Natural killer cell (primary cell): ENCODE data around the gene CCDC8. TPM values are rescaled to one million over a fixed set of nuclear protein-coding genes. Genes with fewer than 3 reads are reported as not detected.

Experiments used
- ATAC-seq, 3 donors: fragments of 150-1000 bp in 2 of 3; fragments of 200-7000 bp in 1 of 3; cut with Tn5 transposase; 1 replicate in 1 of 3; 2 replicates in 2 of 3; pipeline ENCODE4 v1.10.0; 2021; ENCODE audit warnings: mild to moderate bottlenecking in 2 of 3, moderate library complexity in 2 of 3
- DNase-seq, 2 donors: peaks; one replicate each; pipeline versions ENCODE4 v3.0.0 to v3.0.0-alpha.2; 2013 to 2021; ENCODE audit warnings: mixed read lengths in 1 of 2
- H3K27ac ChIP-seq: one replicate; pipeline ENCODE4 v1.5.1; 2013; ENCODE audit warnings: mild to moderate bottlenecking, low read length
- H3K27me3 ChIP-seq: one replicate; pipeline ENCODE4 v1.6.1; 2013; ENCODE audit warnings: low read length; ENCODE audit not compliant: control insufficient read depth, insufficient read depth
- H3K36me3 ChIP-seq: one replicate; pipeline ENCODE4 v1.6.1; 2013; ENCODE audit warnings: low read length; ENCODE audit not compliant: control insufficient read depth, insufficient read depth
- H3K4me1 ChIP-seq: one replicate; pipeline ENCODE4 v1.6.1; 2013; ENCODE audit warnings: low read length; ENCODE audit not compliant: control insufficient read depth, insufficient read depth
- H3K4me3 ChIP-seq: one replicate; pipeline ENCODE4 v1.5.1; 2013; ENCODE audit warnings: low read length
- H3K9me3 ChIP-seq: one replicate; pipeline ENCODE4 v1.6.1; 2013; ENCODE audit warnings: low read length; ENCODE audit not compliant: control insufficient read depth, insufficient read depth
- H3K27ac Mint-ChIP-seq, 2 donors: one replicate each; pipeline ENCODE4 v1.8.0; 2022; ENCODE audit warnings: mild to moderate bottlenecking in 2 of 2, mixed read lengths in 2 of 2, moderate library complexity in 1 of 2
- H3K27me3 Mint-ChIP-seq, 2 donors: one replicate each; pipeline ENCODE4 v1.8.0; 2022; ENCODE audit warnings: low read depth in 2 of 2, mixed read lengths in 2 of 2
- H3K36me3 Mint-ChIP-seq: one replicate; pipeline ENCODE4 v1.8.0; 2022; ENCODE audit warnings: mixed read lengths
- H3K4me1 Mint-ChIP-seq, 2 donors: one replicate each; pipeline ENCODE4 v1.8.0; 2022; ENCODE audit warnings: mixed read lengths in 2 of 2
- H3K4me3 Mint-ChIP-seq: one replicate; pipeline ENCODE4 v1.8.0; 2022; ENCODE audit warnings: mild to moderate bottlenecking, moderate library complexity, mixed read lengths
- H3K9me3 Mint-ChIP-seq, 2 donors: one replicate each; pipeline ENCODE4 v1.8.0; 2022; ENCODE audit warnings: mixed read lengths in 2 of 2
- CTCF ChIP-seq: fragments of 200-600 bp; IDR thresholded peaks from one replicate; pipeline ENCODE4 v1.8.0; 2022; ENCODE audit warnings: antibody characterized with exemption
- WGBS: methylation state at CpG from one replicate; pipeline ENCODE4 v1.1.7; 2013; ENCODE audit warnings: missing lambda C conversion rate; ENCODE audit not compliant: insufficient coverage; 5-methylcytosine and 5-hydroxymethylcytosine counted together
- intact Hi-C: fragments of 100-400 bp; cut with micrococcal nuclease; formaldehyde crosslinking; loops from one replicate; pipeline ENCODE4 v1.14.2; 2022
- total RNA-seq, 4 donors: library from RNA; stranded (reverse); fragments of 120-200 nt in 1 of 4; gene quantifications; one replicate each; pipeline versions ENCODE4 v1.2.3 to v1.2.4, GENCODE V29; 2013 to 2022

The CCDC8 gene
- total RNA-seq, 3 donors from 2014 or later (not counting 1 experiment from before 2014, with no cell fraction given), result not detected

DNA sequence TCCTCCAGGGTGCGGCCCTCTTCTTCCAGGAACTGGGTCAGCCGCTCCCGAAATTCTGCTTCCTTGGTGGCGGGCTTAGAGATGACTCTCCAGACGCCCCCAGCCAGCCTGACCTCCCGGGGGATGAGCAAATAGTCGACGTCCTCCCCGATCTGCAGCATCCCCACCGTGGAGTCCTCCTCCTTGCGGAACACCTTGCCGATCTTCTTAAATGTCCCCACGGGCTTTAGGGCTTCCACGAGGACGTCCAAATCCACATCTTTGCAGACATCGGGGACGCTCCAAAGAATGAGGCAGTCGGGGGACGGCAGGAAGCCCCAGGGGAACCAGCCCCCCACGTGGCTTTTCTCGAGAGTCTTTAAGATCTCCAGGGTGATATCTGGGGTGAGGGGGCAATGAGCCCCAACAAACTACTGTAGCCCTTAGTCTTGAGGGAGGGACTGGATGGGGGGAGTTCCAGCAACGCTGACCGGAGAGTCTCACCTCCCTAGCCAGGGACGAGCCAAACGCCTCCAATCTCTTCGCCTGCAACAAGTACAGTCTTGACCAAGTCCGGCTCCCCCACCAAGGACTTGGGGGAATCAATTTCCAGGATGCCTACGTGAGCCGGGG lies 608 bp downstream of the CCDC8 start:
- peaks cover 42% of the 10 kb centered on the region for H3K27me3 ChIP-seq
- H3K27ac ChIP-seq, result no peak overlapping the region
- no peak overlapping the region for H3K4me3 Mint-ChIP-seq
- H3K27ac Mint-ChIP-seq, result no peak overlapping the region
- peaks cover 39 to 61% of the 10 kb centered on the region in 2 donors for H3K27me3 Mint-ChIP-seq
- no peaks in the 10 kb centered on the region for H3K4me1 Mint-ChIP-seq
- H3K9me3 ChIP-seq, result no peaks in the 10 kb centered on the region
- WGBS, result 19% methylated on average over 29 of the region's 29 CpGs
- no peaks in the 10 kb centered on the region for H3K36me3 ChIP-seq
- no peaks in the 10 kb centered on the region for H3K4me1 ChIP-seq
- H3K9me3 Mint-ChIP-seq, result no peaks in the 10 kb centered on the region
- ATAC-seq, result no peak
- no peak overlapping the region for H3K4me3 ChIP-seq
- no peaks in the 10 kb centered on the region for H3K36me3 Mint-ChIP-seq
- DNase-seq, result no peak
- intact Hi-C loops, result no loop called here
- no peak for TF ChIP-seq CTCF

DNA sequence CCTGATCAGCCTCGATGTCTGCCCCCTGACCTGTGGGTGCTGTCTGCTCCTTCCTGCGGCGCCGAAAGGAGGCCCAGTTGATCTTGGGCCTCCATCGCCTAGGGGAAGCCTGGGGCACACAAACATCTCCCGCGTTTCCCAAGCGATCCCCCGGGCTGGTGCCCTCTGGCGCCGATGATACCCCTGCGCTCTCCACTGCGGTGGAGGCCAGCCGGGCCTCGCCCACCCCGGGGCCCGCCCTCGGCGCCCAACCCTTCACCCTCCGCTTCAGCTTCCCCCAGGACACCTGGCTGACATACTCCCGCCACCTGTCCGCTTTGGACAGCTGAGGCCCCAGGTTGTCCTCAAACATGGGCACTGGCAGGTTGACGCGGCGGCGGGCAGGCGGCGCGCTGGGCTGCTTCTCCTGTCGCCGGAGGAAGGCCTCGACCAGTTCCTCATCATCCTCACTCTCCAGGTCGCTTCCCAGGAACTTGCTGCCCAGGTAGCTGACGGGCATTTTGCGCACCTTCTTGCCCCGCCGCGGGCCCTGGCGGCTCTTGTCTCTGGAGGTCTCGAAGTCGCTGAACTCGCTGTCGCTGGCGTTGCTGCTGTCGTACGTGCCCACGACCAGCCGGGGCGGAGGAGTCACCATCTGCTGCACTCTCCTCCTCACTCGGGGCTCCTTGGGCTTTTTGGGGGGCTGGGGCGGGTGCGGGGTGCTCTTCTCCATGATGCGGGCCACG lies 1.3 kb downstream of the CCDC8 start:
- Mint-ChIP-seq H3K4me1 (no peaks in the 10 kb centered on the region), H3K9me3 (no peaks in the 10 kb centered on the region), H3K36me3 (no peaks in the 10 kb centered on the region), H3K4me3 (no peak overlapping the region), H3K27me3 (peaks cover 46 to 66% of the 10 kb centered on the region in 2 donors), H3K27ac (no peak overlapping the region)
- ATAC-seq, result no peak
- Histone ChIP-seq H3K4me3 (no peak overlapping the region), H3K4me1 (no peaks in the 10 kb centered on the region), H3K27ac (no peak overlapping the region), H3K36me3 (no peaks in the 10 kb centered on the region), H3K27me3 (peaks cover 42% of the 10 kb centered on the region), H3K9me3 (no peaks in the 10 kb centered on the region)
- intact Hi-C loops, result no loop called here
- WGBS, result 64% methylated on average over 54 of the region's 54 CpGs
- no peak for TF ChIP-seq CTCF
- DNase-seq, result no peak

DNA sequence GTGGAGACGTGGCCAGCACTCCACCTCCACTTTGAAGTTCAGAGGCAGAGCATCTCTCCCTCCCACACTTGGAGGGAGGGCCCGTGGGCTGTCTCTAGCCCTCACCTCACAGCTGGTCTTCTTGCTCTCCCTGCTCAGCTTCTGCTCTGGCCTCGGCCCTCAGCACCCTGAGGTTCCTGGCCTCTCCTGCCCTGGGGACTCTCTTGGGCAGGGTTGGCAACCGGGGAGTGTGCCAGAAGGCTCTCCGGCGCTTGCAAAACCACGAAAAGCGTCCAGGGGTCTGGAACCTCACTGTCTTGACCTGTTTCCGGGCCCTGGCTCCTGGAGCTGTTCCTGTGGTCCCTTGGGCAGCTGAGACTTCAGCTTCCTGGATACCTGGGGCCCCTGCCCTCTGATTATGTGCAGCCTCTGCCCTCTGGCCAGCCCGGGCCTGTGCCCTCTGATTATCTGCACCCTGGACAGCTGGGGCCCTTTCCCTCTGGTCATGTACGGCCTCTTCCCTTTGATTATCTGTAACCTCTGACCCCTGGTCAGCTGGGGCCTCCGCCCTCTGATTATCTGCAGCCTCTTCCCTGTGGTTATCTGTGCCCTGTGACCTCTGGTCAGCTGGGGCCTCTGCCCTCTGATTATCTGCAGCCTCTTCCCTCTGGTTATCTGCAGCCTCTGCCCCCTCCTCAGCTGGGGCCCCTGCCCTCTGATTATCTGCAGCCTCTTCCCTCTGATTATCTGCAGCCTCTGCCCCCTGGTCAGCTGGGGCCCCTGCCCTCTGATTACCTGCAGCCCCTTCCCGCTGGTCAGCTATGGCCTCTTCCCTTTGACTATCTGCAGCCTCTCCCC lies 2.1 kb downstream of the CCDC8 start:
- 83% methylated on average over 13 of the region's 13 CpGs for WGBS
- Histone ChIP-seq H3K36me3 (no peaks in the 10 kb centered on the region), H3K4me3 (no peak overlapping the region), H3K27me3 (peaks cover 45% of the 10 kb centered on the region), H3K4me1 (no peaks in the 10 kb centered on the region), H3K27ac (no peak overlapping the region), H3K9me3 (no peaks in the 10 kb centered on the region)
- Mint-ChIP-seq H3K4me3 (no peak overlapping the region), H3K27ac (no peak overlapping the region), H3K36me3 (no peaks in the 10 kb centered on the region), H3K9me3 (no peaks in the 10 kb centered on the region), H3K27me3 (peaks cover 44 to 68% of the 10 kb centered on the region in 2 donors), H3K4me1 (no peaks in the 10 kb centered on the region)
- DNase-seq (no peak), ATAC-seq (no peak)
- intact Hi-C loops, result no loop called here
- TF ChIP-seq CTCF, result no peak
